Endothelial cell of umbilical vein (primary cell): ENCODE data around the gene KIF20A. TPM values are rescaled to one million over a fixed set of nuclear protein-coding genes. Genes with fewer than 3 reads are reported as not detected.

Source experiments
- Bru-seq: library from RNA; stranded (reverse); fragments of 400-500 nt; gene quantifications from one replicate; lab custom pipeline; 2021; lab: Mats Ljungman, UMichigan
- BruChase-seq, 2 experiments: library from RNA; stranded (reverse); fragments of 400-500 nt; gene quantifications; one replicate each; lab custom pipeline; 2021; lab: Mats Ljungman, UMichigan
- BruUV-seq: library from RNA; stranded (reverse); fragments of 400-500 nt; replicated peaks from 2 replicates; lab custom pipeline; 2021; lab: Mats Ljungman, UMichigan
- CTCF ChIA-PET: fragments of 300-600, 350-600 bp; sonication (Branson Sonifier 250); formaldehyde crosslinking; loops from one replicate; lab custom pipeline; 2021; ENCODE audit warnings: antibody characterized with exemption, inconsistent platforms; lab: Charles Lee
- POLR2A ChIA-PET: fragments of 300-600, 350-600 bp; sonication (Branson Sonifier 250); formaldehyde crosslinking; loops from one replicate; lab custom pipeline; 2021; ENCODE audit warnings: antibody characterized with exemption, inconsistent platforms; lab: Charles Lee
- DNase-seq: peaks from one replicate; pipeline ENCODE4 v3.0.0-alpha.2; 2011; ENCODE audit warnings: low read depth, low spot score
- FAIRE-seq: peaks from 2 replicates; lab custom pipeline; 2011; peaks lifted over from hg19 to GRCh38; lab: Jason Lieb, UNC
- H2AFZ ChIP-seq: 2 replicates; pipeline ENCODE4 v1.6.0; 2012; ENCODE audit warnings: low read depth, low read length, control low read depth, inconsistent platforms
- H3K27ac ChIP-seq: 2 replicates; pipeline ENCODE4 v1.5.1; 2011; ENCODE audit warnings: low read depth, mild to moderate bottlenecking, control low read depth, low read length, moderate library complexity; ENCODE audit not compliant: insufficient read depth
- H3K27me3 ChIP-seq, 2 experiments: 2 replicates each; pipeline versions ENCODE4 v1.6.0 to v1.6.1; 2011; ENCODE audit warnings: low read length in 2 of 2, mixed read lengths in 1 of 2; ENCODE audit not compliant: control insufficient read depth in 2 of 2, insufficient read depth in 2 of 2
- H3K36me3 ChIP-seq, 2 experiments: 2 replicates in 1 of 2; 3 replicates in 1 of 2; pipeline ENCODE4 v1.5.1; 2011; ENCODE audit warnings: low read length in 2 of 2, mild to moderate bottlenecking in 1 of 2, moderate library complexity in 1 of 2; ENCODE audit not compliant: control insufficient read depth in 2 of 2, insufficient read depth in 2 of 2; ENCODE audit errors: extremely low read depth in 1 of 2
- H3K4me1 ChIP-seq: 3 replicates; pipeline ENCODE4 v1.5.1; 2011; ENCODE audit warnings: mild to moderate bottlenecking, low read length; ENCODE audit not compliant: control insufficient read depth, insufficient read depth; ENCODE audit errors: extremely low read depth
- H3K4me2 ChIP-seq: 2 replicates; pipeline ENCODE4 v1.6.1; 2011; ENCODE audit warnings: low read length, control low read depth, mixed read lengths; ENCODE audit not compliant: insufficient read depth
- H3K4me3 ChIP-seq, 3 experiments: fragments of 200-600 bp in 1 of 3; sonication (generic), shearing (Covaris generic) in 1 of 3; replicated peaks in 1 of 3; 2 replicates each; pipeline ENCODE4 v1.5.1; 2011 to 2016; ENCODE audit warnings: control low read depth in 3 of 3, low read length in 3 of 3, mild to moderate bottlenecking in 2 of 3, inconsistent platforms in 1 of 3, low read depth in 1 of 3, moderate library complexity in 1 of 3; ENCODE audit not compliant: insufficient read depth in 1 of 3
- H3K79me2 ChIP-seq: 2 replicates; pipeline ENCODE4 v1.6.0; 2012; ENCODE audit warnings: low read length, inconsistent platforms; ENCODE audit not compliant: control insufficient read depth, insufficient read depth
- H3K9ac ChIP-seq: replicated peaks from 2 replicates; pipeline ENCODE3; 2011; ENCODE audit warnings: low read length, control low read depth; ENCODE audit not compliant: insufficient read depth; ENCODE audit errors: extremely low read depth
- H3K9me1 ChIP-seq: replicated peaks from 3 replicates; pipeline ENCODE4 v1.6.0; 2011; ENCODE audit warnings: mild to moderate bottlenecking, low read length; ENCODE audit not compliant: control insufficient read depth, insufficient read depth; ENCODE audit errors: extremely low read depth
- H3K9me3 ChIP-seq: replicated peaks from 2 replicates; pipeline ENCODE4 v1.5.1; 2012; ENCODE audit warnings: low read length, inconsistent platforms; ENCODE audit not compliant: control insufficient read depth, insufficient read depth
- H4K20me1 ChIP-seq: replicated peaks from 2 replicates; pipeline ENCODE3; 2011; ENCODE audit warnings: mild to moderate bottlenecking, low read length; ENCODE audit not compliant: control insufficient read depth, insufficient read depth; ENCODE audit errors: extremely low read depth
- EZH2 ChIP-seq: IDR thresholded peaks from 2 replicates; pipeline ENCODE4 v1.6.1; 2012; ENCODE audit warnings: borderline replicate concordance, low read depth, mild to moderate bottlenecking, moderate library complexity, low read length, inconsistent platforms; ENCODE audit not compliant: severe bottlenecking
- POLR2A ChIP-seq: IDR thresholded peaks from 2 replicates; pipeline ENCODE4 v1.6.1; 2012; ENCODE audit warnings: low read depth, mild to moderate bottlenecking, control low read depth, low read length
- POLR2AphosphoS5 ChIP-seq: IDR thresholded peaks from 2 replicates; pipeline ENCODE4 v1.6.1; 2012; ENCODE audit warnings: low read depth, mild to moderate bottlenecking, control low read depth, low read length, moderate library complexity; ENCODE audit not compliant: insufficient read depth
- dilution Hi-C: fragments of 300-500 bp; cut with MboI; formaldehyde crosslinking; loops from one replicate; pipeline ENCODE4 v1.15.0; 2019; ENCODE audit warnings: low sequenced_read_pairs; ENCODE audit not compliant: extremely low pct_ligation_motif_present
- intact Hi-C: fragments of 100-400 bp; cut with micrococcal nuclease; formaldehyde crosslinking; loops from one replicate; pipeline ENCODE4 v1.10.0; 2022
- long read RNA-seq: library from polyadenylated mRNA; stranded (forward); transcript quantifications from one replicate; pipeline ENCODE4 v2.0.0, GENCODE V29; 2021
- polyA minus RNA-seq, 3 experiments: library from RNA; depleted of rRNA, polyadenylated mRNA; stranded (reverse); fragments of >200 nt; gene quantifications; 1 replicate in 1 of 3; 2 replicates in 2 of 3; pipeline ENCODE4 v1.2.3, GENCODE V29; 2011
- polyA plus RNA-seq, 4 experiments: library from polyadenylated mRNA; depleted of rRNA in 3 of 4; stranded (reverse) in 3 of 4; unstranded in 1 of 4; fragments of >200 nt; gene quantifications; 2 replicates each; pipeline versions ENCODE4 v1.2.1 to v1.2.3, GENCODE V29; 2011 to 2012; ENCODE audit warnings: missing spikeins in 1 of 4
- total RNA-seq: library from RNA; stranded (reverse); gene quantifications from 2 replicates; pipeline ENCODE4 v1.2.3, GENCODE V29; 2021
- TF ChIP-seq, protein P1 (sequence below): IDR thresholded peaks from 2 replicates; pipeline ENCODE4 v1.6.1; 2011; ENCODE audit not compliant: insufficient read depth, insufficient read length
- TF ChIP-seq, protein P2 (sequence below), 2 donors: IDR thresholded peaks; 1 replicate in 1 of 2; 2 replicates in 1 of 2; pipeline ENCODE4 v1.5.1; 2011; ENCODE audit warnings: low read length in 2 of 2, mild to moderate bottlenecking in 2 of 2, moderate library complexity in 2 of 2, control low read depth in 1 of 2, inconsistent platforms in 1 of 2, low read depth in 1 of 2; ENCODE audit not compliant: insufficient read depth in 1 of 2; ENCODE audit errors: extremely low read depth in 1 of 2

KIF20A gene
- total RNA-seq (72.0 and 78.1 TPM in 2 replicates), polyA plus RNA-seq (36.6 and 38.7 TPM in 2 replicates), polyA minus RNA-seq (93.0 and 111 TPM in 2 replicates), Bru-seq, nascent RNA (percentile 67 among the genes with signal in this experiment), BruChase-seq, experiment 1, labeled RNA remaining after a 6-hour chase (percentile 90 among the genes with signal in this experiment), BruChase-seq, experiment 2, labeled RNA remaining after a 2-hour chase (percentile 72 among the genes with signal in this experiment)
- 45.1 and 51.0 TPM in 2 replicates for polyA plus RNA-seq (2011; cell fraction: cytosol; rRNA removed)
- polyA plus RNA-seq (2011; cell fraction: nucleus; rRNA removed) = 61.6 and 65.8 TPM in 2 replicates
- 18.9 and 54.2 TPM in 2 replicates for polyA plus RNA-seq (2012)
- 69.8 TPM for polyA minus RNA-seq (2011; cell fraction: cytosol; rRNA and poly(A)+ RNA removed)
- polyA minus RNA-seq (2011; cell fraction: nucleus; rRNA and poly(A)+ RNA removed) = 32.7 and 48.7 TPM in 2 replicates
- long read RNA-seq, transcript KIF20A-201 (19 exons, 3,201 nt) = major isoform, 166 of 194 reads
- long read RNA-seq, partial matches to known transcripts = 13 of 194 reads
- long read RNA-seq, other reads (novel, unspliced or antisense) = 15 of 194 reads

DNA sequence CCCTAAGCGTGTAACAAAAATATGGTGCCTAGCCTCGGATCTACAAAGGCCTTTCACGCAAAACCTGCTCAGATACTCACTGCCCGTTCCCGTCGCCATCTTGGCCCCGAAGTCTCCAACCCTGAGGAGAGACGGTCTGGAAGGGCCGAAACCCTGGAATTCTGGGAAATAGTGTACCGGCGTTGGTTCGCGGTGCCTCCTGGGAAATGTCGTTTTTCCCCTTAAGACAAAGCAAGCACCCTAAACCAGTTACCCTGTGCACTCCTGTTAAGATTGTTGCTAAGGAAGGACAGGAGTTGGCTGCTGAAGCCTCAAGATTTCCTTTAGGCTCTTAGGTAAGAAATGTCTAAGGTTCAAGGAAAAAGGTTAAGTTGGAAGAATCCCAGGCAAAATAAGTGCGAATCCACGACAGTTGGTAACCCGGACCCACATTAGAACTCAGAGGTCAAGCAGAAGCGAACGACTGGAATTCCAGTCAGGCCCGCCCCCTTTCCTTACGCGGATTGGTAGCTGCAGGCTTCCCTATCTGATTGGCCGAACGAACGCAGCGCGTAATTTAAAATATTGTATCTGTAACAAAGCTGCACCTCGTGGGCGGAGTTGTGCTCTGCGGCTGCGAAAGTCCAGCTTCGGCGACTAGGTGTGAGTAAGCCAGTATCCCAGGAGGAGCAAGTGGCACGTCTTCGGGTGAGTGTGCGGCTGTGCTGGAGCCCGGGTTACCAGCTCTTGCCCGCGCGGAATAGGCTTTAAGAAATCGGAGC lies at the start of gene KIF20A, which contains the start of gene BRD8:
Gene KIF20A (plus strand): TSS at position 597 of the 761 bp plus-strand sequence. CDS start 569 bp downstream, outside the sequence.
Gene BRD8 (minus strand): TSS at position 115 of the 761 bp plus-strand sequence. CDS start 16 bp downstream, at position 99.
- Histone ChIP-seq H3K9me1 (no peaks in the 10 kb centered on the region), H2AFZ (peak within 1 kb of the TSS; percentile 63), H3K79me2 (peaks cover 46% of the 10 kb centered on the region), H3K4me1 (peaks cover 22% of the 10 kb centered on the region), H3K27me3 (no peaks in the 10 kb centered on the region), H3K27ac (peak within 1 kb of the TSS; percentile 68), H3K4me3 (peak within 1 kb of the TSS; percentile 71 to 95 (median 87)), H3K4me2 (peak within 1 kb of the TSS; percentile 64), H3K9ac (peak within 1 kb of the TSS; percentile 88), H3K9me3 (no peaks in the 10 kb centered on the region), H4K20me1 (no peaks in the 10 kb centered on the region), H3K36me3 (peaks cover 9 to 15% of the 10 kb centered on the region in 2 experiments)
- BruUV-seq = no TSS peak
- ChIA-PET POLR2A (no interaction called here), CTCF (interaction anchor here (1.0 to 2.1 kb wide), 4 partner anchors 11 to 325 kb away, joined by 4 to 10 read pairs (median 8); no protein-coding TSS in a partner anchor)
- intact Hi-C loops (loop anchor here (1.0 to 5.0 kb wide), 3 partner anchors 35 to 154 kb away; partner anchors contain the start of genes CDC23 and CDC25C), dilution Hi-C loops (no loop called here)
- peak; percentile 98 for DNase-seq
- peak; percentile 77 for TF ChIP-seq POLR2AphosphoS5
- TF ChIP-seq POLR2A = peak; percentile 69
- TF ChIP-seq, protein P1, sequence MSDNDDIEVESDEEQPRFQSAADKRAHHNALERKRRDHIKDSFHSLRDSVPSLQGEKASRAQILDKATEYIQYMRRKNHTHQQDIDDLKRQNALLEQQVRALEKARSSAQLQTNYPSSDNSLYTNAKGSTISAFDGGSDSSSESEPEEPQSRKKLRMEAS = peak; percentile 92
- TF ChIP-seq, protein P2, sequence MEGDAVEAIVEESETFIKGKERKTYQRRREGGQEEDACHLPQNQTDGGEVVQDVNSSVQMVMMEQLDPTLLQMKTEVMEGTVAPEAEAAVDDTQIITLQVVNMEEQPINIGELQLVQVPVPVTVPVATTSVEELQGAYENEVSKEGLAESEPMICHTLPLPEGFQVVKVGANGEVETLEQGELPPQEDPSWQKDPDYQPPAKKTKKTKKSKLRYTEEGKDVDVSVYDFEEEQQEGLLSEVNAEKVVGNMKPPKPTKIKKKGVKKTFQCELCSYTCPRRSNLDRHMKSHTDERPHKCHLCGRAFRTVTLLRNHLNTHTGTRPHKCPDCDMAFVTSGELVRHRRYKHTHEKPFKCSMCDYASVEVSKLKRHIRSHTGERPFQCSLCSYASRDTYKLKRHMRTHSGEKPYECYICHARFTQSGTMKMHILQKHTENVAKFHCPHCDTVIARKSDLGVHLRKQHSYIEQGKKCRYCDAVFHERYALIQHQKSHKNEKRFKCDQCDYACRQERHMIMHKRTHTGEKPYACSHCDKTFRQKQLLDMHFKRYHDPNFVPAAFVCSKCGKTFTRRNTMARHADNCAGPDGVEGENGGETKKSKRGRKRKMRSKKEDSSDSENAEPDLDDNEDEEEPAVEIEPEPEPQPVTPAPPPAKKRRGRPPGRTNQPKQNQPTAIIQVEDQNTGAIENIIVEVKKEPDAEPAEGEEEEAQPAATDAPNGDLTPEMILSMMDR (IDR thresholded peaks at IDR 0.05; ENCODE audit: extremely low read depth in 1 of 2, insufficient read depth in 1 of 2, low read depth in 1 of 2, low read length in 2 of 2) = no peak
- TF ChIP-seq EZH2 = no peak
- FAIRE-seq = peak; percentile 96
